Stimulated activated CD8-positive, alpha-beta memory T cell treated with anti-CD3 and anti-CD28 coated beads, Interleukin-12 subunit alpha, Interleukin-12 subunit beta, amount 100 ng/mL, for 24 hours (primary cell): ENCODE measurements around the gene ZFYVE26.

Experiments used
- DNase-seq: peaks from one replicate; pipeline ENCODE4 v3.0.0-alpha.2; 2020; ENCODE audit errors: extremely low read depth

ZFYVE26 gene

DNA sequence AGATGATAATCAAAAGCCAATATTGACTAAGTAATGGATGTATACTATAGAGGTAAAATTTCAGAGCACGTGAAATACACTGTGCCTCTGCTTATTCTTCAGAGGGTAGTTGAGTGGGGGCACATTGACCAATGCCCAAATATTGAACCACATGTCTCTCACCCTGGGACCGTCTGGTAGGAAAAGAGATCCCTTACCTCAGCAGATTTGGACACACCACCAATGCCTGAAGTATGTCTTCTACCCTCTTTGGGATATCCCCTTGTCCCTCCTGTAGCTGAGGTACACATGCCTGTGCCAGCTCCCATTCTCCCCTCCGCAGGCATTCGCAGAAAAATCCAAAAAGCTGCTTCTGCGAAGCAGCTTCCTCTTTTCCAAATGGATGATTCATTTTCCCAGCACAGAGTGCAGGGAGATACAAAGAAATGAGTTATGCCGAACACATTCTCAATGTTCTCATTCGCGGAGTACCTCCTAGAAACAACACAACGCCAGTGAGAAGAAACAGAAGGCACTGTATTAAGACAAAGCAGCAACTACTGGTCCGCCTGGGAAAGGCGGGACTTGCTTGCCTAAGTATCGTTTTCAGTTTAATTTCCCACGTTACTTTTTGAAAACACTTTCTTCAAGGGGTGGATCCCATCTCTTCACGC is 691 bp downstream of the ZFYVE26 start:
- no peak for DNase-seq

DNA sequence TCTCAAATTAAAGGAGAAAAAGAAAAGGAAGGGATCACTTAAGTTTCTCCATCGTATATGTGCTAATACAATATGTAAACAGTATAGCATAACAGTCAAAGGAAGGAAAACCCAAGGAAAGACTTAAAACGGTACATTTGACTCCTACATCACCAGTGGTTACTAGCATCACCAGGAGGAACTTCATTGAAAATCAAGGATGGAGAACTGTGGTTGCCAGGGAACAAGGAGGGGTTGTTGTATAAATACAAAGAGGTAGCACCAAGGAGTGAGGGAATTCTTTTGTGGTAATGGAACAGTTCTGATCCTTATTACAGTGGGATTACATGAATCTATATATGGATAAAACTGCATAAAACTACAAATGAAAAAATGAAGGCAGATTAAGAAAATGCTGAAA is 1.6 kb downstream of the ZFYVE26 start:
- DNase-seq = no peak

DNA sequence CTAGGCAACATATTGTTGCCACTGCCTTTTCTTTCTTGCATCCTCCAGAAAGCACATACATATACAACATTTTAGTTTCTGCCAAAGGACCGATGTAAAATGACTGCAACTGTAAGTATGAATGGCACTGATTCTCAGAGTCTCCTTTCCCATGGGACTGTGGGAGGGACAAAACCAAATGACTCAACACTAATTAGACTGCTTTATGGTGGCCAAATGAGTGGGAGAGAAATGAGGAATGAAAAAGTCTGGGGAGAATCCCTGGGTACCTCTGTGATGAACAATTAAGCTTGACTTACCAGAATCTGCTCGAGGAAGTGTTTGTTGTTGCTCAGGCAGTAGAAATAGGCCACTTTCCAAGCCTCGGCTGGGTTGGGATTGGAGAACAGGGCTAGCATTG is 10.1 kb downstream of the ZFYVE26 start:
- no peak for DNase-seq

DNA sequence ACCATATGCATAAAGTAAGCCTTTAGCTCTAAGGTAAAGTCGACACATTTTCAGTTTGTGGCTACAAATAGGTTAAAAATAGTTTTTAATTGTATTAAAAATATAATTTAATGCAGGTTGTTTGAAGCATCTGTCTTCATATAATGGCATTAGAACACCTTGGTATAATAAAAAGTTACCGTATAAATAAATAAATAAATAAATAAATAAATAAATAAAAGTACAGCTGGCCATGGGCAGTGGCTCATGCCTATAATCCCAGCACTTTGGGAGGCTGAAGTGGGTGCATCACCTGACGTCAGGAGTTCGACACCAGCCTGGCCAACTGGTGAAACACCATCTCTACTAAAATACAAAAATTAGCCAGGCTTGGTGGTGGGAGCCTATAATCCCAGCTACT is 15.6 kb downstream of the ZFYVE26 start:
- DNase-seq = no peak

DNA sequence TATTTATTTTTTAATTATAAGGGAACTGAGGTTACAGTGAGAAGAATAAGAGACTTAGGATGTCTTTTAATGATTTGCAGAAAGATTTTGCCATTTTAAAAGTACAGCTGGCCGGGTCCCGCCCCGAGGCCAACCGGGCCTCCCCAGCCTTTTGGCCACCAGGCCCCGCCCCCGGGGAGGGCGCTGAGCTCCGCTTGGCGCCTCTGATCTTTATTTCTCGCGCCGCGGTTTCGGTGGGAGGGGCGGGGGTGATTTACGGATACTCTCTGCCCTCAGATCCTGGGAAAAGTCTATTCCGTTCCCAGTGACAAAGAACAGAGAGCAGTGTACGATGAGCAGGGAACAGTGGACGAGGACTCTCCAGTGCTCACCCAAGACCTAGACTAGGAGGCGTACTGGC is 17.7 kb downstream of the ZFYVE26 start:
- DNase-seq = no peak

DNA sequence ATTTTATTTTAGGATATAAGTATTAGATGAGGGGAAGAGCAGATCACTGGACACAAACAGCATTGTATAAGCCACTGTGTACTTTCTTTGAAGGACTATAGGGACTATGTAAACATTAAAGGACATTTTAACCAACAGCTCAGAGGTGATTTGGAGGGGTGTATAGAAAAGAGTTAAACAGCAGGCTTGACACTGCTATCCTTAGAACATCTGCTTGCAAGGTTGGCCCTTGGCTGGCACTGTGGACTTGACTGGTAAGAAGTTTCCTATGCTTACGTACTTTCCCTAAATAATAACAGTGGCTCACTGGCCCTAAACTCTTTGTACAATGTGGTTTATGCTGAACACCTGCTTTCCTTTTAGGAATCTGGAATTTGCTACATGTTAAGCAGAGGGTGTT is 28.7 kb downstream of the ZFYVE26 start:
- DNase-seq = no peak

DNA sequence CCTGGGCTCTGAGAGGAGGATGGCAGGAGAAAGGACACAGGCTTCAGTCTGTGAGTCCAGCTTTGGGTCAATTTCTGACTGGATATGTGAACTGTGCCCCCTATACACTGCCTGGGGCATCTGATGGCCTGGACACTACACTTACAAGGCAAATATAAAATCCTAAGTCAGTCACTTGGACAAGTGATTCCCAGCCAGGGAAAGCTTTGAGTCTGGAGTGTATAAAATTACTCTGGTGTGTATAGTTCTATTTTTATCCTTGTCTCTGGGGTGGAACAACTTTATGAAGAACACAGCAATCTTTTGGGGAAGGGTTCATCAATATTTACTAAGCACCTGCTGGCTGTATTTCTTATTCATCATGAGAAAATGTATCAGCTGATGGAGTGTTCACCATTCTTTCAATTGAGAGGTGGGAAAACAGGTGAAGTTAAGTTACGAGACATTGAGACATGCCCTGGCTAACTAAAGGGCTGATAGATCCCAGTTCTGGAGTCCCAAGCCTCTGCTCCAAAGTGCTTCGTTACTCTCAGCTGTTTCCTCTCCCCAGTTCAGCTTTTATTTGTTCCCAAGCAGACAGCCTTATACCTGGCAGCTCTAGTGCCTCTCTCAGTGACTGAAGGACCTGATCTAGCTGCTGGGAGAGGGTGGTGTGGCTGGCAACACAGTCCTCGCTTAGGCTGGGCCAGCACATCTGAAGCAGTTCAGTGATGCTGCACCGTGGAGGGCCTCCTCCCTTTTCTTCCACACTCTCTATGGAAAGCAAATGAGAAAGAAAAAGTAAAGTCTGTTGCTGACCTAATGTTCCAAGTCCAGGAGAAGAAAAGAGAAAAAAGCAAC is 30.9 kb downstream of the ZFYVE26 start:
- no peak for DNase-seq

DNA sequence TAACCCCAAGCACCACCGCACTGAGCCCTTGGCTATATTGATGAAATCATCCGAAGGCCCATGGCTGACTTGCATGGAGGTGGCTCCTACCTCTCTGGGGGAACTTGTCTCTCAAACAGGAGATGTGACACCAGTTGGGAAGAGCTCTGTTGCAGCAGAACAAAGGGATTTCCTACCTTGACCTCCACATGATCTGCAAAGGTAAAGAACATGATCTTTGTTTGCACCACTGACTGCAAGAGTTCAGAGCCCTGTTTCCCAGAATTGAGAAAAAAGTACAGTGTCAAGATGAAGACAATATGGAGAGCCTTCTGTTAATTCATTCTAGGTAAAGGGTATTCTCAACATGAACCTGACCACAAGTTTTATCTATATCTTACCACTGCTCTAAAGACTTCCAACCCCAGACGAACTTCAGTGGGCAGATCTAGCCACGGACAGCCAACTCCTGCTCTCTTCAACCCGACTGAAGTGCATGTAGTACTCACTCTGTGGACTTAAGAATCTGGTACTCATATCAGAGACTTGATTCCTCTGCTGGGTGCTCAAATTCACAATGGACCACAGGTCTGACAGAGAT is 32.1 kb downstream of the ZFYVE26 start:
- no peak for DNase-seq

DNA sequence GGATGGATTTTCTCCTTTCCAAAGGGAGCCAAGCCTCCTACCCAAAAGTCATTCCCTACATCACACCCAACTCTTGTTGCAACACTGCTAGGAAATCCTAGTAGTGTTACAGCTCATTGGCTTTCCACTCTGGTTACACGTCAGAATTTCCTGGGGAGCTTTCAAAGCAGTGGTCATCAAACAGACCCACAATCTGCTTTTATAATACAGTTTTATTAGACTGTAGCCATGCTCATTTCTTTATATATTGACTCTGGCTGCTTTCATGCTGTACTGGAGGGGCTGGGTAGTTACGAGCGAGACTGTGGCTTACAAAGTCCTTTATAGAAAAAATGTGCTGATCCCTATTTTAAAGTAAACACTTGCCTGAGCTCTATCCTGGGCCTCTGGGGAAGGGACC is 34.3 kb downstream of the ZFYVE26 start:
- no peak for DNase-seq

DNA sequence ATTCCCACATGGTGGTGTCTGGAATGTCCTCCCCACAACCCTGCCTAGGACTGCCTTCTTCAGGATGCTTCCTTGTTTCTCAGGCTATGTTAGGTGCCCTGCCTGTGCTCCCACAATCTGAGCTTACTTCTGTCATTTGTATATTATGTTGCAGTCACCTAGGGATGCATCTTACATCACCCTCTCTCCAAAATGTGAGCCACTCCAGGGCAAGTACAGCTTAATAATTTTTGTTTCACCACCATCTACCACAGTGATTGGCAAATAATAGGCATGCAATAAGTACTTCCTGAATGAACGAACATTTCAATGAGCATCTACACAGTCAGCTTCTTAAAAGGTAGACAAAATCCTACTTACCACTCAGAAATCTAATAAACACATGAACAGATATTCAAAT is 37.6 kb downstream of the ZFYVE26 start:
- no peak for DNase-seq

DNA sequence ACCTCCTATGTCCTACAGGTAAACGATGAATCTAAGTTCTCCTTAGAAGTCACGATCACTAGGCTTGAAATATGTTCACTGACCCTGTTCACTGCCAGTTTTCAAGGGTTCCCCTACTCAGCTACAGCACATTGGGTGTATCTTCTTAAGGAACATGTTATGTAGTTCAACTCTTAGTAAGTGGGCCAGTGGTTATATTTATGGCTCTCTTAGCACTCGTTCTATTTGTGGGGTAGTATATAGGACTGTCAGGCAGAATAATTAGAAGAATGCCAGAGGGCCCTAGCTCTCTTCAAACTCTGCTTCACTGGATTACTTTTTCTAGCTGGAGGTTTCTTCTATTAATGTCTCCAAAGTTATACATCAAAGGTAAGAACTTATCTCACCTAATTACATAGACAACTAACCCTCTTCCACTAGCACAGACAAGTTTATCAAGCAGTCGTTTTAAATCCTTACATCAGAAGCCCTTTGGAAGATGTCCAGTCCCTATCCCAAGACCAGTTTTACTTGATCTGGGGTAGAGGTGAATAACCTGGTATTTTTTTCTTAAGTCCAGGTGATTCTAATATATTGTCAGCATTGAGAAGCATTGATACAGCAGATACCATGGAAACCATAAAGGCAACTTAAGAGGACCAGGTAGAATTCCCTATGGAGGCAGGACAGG is 39.6 kb downstream of the ZFYVE26 start:
- DNase-seq = no peak

DNA sequence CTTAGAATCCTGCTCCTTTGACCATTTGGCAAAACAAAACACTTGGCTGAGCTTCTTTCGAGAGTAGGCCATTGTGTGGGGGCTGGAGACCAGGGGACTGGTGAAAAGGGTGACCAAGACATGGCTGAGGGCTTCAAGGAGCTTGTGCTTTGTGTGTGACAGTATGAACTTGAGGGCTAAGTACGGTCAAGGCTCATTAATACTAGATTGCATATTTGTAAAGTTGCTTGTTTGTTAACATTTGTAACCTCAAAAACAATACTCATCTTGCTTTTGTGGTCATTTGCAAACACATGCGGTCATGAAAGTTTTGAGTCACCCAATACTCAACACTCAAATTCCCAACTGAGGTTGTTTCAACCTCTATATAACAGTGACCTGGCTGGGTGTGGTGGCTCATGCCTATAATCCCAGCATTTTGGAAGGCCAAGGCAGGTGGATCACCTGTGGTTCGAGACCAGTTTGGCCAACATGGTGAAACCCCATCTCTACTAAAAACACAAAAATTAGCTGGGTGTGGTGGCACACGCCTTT is 42.5 kb downstream of the ZFYVE26 start:
- DNase-seq = no peak

DNA sequence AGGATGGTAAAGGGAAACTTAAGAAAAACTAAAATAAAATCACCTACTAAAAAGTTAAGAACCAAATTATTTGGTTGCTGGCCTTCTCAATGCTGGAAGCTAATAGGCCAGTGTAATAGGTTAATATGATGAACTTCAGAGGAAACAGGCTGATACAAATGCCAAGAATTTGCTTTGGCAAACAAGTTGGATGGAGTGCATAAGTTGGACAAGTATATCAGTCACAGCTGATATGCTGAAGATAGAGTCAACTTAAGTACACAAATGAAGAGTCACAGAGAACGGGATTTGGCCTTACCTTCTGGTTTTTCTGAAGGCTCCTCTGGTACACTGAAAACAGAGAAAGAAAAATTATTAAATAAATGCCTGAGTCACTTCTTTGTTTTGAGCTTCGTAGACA is 48.2 kb downstream of the ZFYVE26 start:
- DNase-seq = no peak

DNA sequence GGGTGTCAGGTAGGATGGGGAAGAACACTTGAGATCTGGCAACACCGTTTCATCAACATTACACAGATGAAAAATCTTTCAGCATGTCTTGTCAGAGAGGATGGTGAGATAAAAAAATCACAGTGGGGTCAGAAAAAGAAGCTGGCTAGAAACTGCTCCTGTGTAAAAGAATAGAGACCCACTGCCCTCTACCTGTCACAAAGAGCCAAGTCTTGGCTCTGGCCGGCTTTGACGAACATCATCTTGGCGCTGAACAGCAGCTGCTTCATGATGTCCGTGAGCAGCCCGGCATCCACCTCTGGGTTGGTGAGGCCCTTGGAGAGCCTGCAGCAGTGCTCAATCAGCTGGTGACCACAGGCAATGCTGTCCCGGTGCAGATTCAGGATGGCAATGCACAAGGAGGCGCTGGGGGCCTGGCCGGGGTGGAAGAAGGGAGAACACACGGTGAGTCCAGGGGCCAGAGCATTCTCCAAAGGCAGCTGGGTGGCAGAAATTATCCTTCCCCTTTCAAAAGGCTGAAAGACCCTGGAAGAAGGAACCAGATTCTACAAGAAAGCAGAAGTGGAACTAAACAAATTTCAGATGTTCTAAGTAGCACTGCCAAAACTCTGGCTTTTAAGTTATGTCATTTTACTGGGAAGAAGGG is 50.2 kb downstream of the ZFYVE26 start:
- DNase-seq = no peak

DNA sequence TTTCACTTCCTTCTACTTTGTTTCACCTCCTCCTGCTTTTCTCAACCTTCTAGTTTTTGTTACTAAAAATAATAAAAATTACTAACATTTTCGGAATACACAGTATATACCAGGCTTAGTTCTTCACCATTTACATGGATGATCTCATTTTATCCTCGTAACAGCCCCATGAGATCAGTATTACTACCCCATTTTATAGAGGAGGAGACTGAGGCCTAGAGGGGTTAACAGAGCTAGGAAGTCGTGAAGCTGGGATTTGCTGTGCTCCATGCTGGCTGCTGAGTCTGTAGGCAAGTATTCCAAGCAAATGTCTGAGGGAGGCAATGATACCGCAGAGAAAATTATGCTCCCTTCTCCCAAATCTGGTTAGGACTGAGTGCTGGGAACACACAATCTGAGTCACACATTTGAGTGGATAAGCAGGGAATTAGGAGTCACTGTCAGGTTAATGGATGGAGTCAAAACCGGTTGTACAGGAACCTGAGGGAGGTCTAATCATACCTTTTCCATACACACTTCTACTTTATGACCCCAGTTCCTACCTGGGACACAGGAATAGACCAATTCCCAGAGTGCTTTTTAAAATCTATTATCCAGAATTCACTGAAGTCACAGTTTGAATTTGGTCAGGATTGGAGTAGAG is 51.1 kb downstream of the ZFYVE26 start:
- no peak for DNase-seq

DNA sequence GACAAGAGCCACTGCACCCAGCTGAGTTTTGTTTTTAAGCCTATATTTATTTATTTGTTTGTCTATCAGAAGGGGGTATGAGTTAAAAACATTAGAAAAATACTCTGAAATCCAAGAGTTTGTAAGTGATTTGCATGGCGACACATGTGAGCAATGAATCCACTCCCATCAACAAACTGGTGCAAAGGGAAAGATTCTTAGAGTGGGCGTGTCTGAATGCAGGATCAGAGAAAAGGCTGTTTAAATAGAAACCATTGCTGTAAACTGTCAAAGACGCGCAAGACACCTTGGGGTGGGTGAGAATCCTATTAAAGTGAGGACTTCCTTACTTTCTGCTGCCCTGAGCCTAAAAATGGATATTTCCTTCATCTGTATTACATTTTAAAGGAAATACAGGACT is 51.9 kb downstream of the ZFYVE26 start:
- DNase-seq = no peak

DNA sequence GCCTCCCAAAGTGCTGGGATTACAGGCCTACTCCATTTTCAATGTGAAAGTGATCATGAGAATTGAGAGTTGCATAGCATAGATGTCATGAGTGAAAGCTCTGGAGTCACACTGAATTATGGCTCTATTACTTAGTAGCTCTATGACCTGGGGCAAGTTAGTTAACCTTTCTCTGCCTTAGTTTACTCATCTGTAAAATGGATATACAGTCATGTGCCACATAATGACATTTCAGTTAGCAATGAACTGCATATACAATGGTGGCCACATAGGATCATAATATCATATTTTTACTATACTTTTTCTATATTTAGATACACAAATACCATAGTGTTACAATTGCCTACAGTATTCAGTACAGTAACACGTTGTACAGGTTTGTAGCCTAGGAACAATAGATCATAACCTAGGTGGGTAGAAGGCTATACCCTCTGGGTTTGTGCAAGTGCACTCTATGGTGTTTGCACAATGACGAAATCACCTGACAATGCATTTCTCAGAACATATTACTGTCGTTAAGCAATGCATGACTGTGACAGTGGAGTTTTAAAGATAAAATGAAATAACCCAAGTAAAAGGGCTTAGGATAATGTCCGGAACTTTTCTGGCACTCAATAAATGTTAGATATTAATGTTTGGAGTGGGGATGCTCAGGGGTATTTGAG is 53.1 kb downstream of the ZFYVE26 start:
- DNase-seq = no peak

DNA sequence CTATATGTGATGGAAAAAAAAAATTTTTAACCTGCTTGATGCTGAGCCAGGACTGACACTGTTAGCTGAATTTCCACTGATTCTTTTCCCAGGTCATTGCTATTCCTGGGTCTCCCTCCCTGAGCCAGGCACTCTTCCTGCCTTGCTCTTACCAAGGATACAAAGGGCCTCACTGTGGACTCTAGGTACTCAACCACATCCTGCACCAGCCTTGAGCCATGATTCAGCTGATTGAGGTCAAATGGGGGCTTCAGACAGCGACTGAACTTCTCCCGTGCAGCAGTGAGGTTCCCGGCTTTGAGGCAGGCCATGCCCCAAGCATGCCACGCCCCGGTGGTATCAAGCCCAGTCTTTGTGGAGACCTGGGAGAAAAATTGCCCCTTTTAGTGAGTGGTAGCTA is 54.3 kb downstream of the ZFYVE26 start:
- no peak for DNase-seq

DNA sequence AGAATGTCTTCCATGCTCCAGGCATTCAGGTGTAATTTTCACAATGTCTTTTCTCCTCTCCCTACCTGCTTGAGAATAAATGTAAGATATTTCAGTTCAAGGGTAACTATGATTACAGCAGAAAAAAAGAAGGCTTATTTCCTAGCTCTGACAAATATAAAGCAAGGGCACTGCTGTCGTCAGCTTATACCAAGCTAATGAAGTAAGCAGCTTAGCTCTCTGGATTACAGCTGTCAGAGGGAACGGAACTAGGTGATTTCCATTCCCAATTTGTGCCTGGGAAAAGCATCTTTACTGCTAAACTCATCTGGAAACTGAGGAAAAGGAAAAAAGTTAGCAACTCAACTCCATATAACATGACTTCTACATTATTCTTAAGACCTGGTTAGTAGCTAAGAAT is 56.5 kb downstream of the ZFYVE26 start:
- no peak for DNase-seq

DNA sequence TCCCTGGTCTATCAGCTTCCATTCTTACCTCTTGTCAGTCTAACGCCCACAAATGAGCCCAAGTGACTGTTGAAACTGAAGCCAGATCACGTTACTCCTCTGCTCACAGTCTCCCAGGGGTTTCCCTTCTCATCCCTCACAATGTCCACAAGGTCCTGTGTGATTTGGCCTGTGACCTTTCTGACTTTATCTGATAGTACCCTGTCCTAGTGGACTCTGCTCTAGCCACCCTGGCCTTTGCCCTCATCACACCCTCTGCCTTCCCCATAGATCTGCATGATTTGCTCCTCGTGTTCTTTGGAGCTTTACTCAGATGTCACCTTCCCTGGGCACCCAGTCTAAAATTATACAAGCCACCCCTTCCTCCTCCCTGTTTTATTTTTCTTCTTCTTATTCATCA is 59.2 kb downstream of the ZFYVE26 start:
- no peak for DNase-seq

DNA sequence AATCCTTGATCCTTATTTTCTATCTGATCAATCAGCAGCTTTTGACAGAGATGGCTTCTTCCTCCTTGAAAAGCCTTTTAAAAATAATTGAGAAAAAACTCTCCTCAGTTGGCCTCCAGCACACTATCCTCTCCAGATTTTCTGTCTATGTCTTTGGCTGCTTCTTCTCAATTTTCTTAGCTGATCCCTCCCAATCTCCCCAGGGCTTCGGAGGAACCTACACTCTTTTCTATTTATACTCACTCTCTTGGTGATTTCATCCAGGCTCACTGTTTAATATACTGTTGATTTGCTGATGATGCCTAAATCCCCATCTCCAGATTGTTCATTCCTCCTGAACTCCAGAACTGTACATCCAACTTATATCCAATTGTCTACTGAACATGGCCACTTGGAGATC is 59.9 kb downstream of the ZFYVE26 start:
- no peak for DNase-seq
